GM18868 (cell line): ENCODE data around the gene KIRREL3.

ENCODE experiments used
- ATAC-seq: cut with Tn5 transposase; IDR thresholded peaks from one replicate; pipeline ENCODE4 v1.9.1; 2021; ENCODE audit warnings: mild to moderate bottlenecking, moderate library complexity; ENCODE audit not compliant: unreplicated experiment

KIRREL3 gene

DNA sequence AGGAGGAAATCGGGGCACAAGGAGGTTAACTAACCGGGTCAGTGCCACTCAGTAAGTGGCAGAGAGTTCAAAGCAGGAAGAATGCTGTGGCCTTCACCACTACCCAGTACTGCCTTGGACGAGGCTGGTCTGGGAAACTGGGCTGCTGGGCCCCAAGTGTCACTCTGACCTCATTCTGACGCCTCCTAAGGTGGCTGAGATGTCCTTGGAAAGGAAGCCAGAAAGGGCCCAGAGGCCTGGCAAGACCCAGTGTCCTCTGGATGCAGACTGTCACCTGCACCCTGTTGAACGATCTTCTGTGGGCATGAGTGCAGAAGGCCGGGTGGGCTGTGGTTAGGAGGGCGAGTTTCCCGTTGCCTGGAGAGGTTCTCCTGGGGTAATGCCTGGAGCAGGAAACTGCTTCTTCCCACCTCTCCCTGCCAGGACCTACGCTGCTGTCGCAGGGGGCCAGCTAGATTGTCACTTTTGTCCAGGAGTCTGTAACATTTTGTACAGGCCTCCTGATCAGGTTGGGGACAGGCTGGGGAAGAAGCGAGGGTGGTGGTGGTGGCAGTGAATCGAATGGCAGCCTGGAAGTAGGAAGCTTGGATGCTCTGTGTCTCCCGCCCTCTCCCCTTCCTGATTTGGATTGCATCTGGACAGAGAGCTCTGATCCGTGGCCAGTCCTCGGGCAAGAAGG is 540.0 kb downstream of the KIRREL3 start:
- ATAC-seq = no peak

DNA sequence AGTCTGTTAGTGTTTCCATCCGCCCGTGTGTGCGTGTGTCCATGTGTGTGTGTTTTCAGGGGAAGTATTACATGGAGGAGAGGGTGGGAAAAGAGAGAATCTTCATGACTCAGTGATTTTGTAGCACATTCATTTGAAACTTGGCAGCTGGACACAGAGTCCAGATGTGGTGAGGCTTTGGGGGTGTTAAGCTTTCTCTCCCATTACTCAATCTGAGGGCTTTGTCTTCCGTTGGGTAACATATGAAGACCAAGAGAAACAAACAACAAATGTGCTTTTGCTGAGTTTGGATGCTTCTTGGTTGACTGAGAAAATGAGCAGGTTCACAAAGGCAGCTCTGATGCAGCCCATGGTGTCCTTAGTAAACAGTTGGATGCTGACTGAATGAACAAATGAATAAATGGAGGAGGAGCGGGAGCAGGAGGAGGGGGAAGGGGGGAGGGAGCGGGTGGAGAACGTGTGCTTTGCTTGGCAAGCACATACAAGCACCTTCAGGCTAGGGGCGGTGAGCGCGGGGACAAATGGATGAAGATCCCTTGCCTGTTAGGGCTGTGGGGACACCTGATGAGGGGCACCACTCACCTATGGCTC is 540.8 kb downstream of the KIRREL3 start:
- ATAC-seq = no peak

DNA sequence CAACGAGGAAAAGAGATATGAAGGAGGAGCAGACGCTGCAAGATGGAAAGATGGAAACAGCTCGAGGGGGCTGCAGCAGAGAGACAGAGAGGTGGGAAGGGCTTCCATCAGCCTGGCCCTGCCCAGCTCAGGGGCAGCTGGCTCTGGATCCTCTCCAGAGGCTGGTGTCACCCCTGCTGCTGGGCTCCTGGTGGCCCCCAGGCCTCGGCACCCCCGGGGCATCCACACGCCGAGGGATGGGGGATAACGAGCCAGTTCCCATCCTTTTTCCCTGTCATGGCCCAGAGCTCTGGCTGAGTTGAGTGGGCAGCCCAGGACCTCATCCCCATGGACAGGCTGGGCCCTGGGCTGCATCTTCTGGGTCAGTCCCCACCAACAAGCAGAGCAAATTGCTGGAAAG is 542.8 kb downstream of the KIRREL3 start:
- no peak for ATAC-seq

DNA sequence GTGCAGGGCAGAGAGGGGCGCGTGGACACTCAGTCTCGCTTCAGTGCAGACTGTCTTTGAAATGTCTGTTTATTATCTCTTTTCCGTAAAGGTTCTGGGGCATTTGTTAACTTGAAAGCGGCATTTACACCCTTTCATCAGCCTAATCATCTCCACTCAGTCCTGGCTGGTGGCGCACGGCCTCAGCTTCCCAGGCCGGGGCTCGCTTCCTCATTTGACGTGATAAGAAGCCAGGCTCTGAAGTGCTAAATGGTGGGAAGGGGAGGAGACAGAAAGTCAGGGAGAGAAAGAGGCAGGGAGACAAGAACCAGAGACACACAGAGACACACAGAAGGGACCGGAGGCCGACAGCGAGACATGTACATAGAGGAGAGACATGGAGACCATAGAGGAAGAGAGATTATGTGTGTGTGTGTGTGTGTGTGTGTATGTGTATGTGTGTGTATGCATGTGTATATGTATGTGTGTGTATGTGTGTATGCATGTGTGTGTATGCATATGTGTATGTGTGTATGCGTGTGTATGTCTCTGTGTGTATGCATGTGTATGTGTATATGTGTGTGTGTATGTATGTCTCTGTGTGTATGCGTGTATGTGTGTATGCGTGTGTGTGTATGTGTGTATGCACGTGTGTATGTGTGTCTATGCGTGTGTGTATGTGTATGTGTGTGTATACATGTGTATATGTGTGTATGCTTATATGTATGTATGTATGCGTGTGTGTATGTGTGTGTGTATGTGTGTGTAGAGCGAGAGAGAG is 543.6 kb downstream of the KIRREL3 start:
- no peak for ATAC-seq

DNA sequence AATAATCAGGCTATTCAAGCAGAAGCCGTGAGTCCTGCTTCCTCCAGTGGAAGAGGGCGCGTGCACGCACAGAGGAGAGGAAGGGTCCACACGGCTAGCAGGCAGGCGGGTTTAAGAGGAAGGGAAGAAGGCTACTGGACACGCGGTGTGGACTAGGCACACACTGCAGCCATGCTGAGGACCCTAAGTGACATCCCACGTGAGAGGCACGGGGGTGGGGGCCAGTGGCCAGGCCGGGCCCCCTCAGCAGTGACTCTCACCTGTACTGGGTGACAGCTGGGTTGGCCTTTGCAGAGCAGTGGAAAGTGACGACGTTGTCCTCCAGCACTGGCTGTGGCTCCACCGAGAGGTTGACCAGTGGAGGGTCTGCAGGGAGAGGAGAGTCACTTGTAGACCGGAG is 544.5 kb downstream of the KIRREL3 start:
- no peak for ATAC-seq

DNA sequence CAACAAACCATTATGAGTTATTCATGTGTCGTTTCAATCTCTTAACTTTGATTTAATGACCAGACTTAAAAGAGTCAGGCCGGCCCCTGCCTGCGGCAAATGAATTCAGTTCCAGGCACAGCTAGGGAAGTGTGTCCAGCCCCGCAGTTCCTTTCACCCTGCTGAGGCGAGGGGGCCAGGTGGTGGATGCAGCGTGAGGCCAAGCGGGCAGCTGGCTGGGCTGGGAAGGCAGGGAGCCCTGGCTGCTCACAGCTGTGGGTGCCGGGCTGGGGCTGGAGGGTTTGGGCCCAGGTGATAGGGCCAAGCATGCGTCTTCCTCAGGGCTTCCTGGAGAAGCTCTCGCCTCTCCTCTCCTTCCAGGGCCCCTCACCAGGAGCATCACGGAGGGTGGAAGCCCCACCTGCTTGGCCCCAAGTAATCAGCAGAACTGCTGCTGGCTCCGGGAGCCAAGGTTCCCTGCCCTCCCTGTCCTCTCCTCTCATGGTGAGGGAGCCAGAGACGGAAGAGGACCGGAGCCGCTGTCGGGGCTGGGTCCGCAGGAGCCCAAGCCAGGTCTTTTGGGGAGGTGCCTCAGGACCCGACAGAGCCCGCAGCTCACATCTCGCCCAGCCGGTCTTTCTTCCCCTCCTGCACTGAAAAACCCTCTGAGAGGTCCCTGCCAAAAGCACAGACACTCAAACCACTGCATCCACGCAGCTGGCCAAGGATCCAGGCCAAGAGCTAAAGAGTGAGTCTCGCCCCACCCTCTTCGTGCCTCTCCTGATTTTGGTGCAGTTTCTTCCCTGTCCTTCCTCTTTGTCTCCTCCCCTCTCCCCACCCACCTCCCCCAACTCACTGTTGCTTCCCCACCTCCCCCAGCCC is 548.1 kb downstream of the KIRREL3 start:
- ATAC-seq = no peak

DNA sequence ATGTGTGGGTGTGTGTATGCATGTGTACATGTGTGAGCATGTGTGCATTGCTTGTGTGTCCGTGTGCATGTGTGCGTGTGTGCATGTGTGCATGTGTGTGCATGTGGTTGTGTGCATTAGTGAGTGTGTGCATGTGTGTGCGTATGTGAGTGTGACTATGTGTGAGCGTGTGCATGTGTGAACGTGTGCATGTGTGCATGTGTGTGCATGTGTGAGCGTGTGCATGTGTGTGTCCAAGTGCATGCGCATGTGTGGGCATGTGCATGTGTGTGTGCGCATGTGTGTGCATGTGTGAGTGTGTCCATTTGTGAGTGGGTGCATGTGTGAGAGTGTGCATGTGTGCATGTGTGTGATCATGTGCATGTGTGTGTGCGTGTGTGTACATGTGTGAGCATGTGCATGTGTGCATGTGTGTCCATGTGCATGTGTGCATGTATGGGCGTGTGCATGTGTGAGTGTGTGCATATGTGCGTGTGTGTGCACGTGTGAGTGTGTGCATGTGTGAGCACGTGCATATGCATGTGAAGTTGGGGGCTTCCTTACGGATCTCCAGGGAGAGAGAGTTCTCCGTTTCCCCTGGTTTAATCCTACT is 549.3 kb downstream of the KIRREL3 start:
- no peak for ATAC-seq

DNA sequence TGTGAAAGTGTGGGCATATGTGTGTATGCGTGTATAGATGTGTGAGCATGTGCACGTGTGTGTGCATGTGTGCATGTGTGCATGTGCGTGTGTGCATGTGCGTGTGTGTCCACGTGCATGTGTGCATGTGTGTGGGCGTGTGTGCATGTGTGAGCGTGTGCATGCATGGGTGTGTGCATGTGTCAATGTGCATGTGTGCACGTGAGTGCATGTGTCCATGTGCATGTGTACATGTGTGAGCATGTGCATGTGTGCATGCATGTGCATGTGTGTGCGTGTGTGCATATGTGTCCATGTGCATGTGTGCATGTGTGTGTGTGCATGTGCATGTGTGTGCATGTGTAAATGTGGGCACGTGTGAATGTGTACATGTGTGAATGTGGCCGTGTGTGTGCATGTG is 549.8 kb downstream of the KIRREL3 start:
- ATAC-seq = no peak

DNA sequence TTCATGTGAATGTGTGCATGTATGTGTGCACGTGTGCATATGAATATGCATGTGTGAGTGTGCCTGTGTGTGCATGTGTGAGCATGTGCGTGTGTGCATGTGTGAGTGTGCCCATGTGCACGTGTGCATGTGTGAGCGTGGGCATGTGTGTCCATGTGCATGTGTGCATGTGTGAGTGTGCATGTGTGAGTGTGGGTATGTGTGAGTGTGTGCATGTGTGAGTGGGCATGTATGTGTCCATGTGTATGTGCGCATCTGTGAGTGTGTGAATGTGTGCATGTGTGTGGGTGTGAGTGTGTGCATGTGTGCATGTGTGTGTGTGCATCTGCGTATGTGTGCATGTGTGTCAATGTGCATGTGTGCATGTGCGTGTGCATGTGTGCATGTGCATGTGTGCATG is 550.4 kb downstream of the KIRREL3 start:
- no peak for ATAC-seq

DNA sequence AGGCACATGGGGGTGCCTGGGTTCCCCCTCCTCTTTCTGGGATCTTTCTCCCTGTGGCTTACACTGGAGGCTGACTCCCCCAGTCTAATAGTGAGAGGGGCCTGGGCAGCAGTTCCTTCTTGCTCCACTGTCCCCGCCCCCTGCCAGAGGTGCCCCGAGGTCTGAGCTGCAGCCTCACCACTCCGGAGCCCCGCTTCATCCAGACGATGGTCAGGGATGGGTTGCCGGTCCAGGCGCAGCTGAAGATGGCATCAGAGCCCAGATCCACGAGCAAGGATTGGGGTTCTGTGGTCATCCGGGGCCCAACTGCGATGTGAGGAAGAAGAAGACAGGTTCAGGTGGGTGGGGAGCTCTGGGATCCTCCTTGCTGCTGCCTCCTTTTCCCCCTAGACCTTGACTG is 554.0 kb downstream of the KIRREL3 start:
- ATAC-seq = no peak

DNA sequence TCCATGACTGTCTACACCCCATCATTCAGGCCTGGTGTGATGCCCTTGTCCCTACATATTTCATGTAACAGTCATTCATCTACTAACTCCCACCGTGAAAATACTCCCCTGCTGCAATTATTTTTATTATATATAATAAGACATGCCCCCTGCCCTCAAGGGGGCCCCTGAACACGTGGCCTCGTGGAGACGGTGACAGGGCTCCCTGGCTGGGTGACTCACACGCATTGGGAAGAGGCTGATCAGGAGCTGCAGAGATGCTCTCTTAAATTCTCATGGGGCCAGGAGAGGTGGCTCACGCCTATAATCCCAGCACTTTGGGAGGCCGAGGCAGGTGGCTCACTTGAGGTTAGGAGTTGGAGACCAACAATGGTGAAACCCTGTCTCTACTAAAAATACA is 556.5 kb downstream of the KIRREL3 start:
- no peak for ATAC-seq

DNA sequence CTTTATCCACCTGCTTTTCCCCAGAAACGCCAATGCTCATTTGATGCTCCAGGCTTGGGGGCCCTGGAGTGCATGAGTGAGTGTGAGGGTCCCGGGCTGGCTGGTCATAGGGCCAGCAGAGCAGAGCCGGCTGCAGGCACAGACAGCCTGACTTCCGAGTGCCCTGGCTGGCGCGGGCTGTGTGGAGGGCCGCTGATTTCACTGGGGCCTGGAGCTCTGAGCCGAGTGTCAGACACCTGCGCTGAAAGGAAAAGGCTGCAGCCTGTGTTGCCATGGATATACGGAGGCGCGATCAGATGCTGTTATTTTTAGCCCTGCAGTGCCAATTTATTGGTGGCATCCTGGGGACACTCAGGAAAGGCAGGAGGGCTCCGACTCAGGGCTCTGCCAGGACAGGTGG is 557.5 kb downstream of the KIRREL3 start:
- ATAC-seq = no peak

DNA sequence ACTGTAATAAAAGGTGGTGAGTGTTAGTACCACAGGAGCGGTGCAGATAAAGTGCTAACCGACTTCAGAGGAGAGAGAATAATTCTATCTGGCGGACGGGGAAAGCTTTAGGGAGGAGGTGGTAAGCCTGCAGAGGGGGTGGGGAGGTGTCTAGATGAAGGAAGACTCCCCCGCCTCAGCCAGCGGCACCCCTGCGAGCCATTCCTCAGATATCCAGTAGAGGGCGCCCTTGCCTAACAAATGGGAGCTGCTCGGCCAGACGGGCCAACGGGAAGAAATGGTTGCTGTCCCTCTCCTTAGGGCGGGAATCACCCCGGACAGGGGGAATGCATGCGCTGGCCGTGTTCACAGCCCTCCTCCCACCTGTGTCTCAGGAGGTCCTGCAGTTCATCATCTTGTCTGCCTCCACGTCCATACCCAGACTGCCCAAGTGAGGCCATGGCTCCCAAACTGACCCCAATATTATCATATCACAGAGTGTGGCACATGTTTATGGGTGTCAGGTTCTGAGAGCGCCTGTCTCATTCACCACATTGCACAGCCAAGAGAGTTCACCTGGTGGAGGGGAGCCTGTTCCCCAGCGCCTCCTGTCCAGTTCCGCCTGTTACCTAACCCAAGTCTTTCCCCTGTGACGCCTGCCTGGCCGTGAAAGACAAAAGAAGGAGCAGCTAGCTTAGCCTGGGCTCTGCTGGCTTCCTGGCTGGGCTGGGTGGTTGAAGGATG is 559.6 kb downstream of the KIRREL3 start:
- peak; percentile 77 for ATAC-seq

DNA sequence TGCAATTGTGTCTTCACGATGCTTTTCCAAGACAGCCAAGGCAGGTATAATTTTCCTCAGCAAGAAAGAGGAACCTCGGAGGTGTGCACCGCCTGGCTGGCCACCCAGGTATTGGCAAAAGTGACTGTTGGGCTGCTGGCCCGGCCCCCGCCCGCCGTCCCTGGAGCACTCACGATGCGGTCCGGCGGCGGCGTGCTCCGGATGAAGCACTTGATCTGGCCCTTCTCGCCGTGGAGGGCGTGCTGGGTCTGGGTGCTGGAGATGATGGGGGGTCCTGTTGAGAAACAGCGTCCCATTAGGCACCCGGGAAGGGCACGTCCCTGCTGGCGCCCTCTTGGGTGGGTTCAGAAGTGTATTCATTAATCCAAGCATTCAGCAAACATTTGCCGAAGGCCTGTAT is 560.3 kb downstream of the KIRREL3 start:
- no peak for ATAC-seq

DNA sequence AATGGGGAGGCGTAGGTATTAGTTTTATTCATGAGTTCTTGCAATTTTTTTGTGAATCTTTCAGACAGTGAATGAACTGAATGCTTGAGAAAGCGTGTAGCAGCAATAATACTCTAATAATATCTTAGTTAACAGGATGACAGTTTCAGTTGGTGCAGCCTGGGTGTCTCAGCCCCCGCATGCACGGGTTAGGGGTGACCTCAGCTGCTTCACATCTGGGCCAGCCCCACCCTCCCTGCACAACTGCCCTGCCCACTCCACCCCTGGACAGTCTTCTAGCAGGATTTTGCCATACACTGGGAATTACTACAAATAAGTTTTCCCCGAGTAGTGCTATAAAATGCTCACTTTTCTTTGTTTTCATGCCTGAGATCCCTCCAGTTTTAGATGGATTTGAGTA is 561.9 kb downstream of the KIRREL3 start:
- no peak for ATAC-seq

DNA sequence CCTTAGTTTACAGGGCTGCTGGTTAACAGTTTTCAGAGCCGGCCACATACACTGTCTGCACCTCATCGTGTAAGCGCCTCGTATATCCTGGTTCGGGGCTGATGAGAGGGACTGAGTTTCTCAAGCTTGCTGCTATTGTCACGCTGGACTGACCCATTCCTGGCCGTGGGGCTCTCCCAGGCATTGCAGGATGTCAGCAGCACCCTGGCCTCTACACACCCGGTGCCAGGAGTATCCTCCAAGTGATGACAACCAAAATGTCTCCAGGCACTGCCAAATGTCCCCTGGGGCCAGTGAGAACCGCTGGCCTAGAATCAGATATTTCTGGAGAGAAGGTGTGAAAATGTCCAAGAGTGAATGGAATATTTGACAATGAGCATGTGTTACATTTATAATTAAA is 562.3 kb downstream of the KIRREL3 start:
- ATAC-seq = no peak

DNA sequence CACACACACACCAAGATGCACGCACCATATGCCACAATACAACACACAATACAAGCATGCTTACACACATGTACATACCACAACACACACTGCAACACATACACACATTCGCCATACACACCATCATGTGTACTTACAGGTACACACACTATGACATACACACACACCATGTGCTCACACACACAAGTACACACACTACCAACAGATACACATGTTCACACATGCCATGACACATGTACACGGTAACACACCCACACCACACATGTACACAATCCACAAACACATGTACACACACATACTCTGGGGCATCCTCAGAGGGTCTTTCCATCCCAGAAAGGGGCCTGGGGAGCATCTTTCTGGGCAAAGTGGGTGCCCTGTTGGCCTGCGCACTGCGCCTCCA is 562.8 kb downstream of the KIRREL3 start:
- no peak for ATAC-seq

DNA sequence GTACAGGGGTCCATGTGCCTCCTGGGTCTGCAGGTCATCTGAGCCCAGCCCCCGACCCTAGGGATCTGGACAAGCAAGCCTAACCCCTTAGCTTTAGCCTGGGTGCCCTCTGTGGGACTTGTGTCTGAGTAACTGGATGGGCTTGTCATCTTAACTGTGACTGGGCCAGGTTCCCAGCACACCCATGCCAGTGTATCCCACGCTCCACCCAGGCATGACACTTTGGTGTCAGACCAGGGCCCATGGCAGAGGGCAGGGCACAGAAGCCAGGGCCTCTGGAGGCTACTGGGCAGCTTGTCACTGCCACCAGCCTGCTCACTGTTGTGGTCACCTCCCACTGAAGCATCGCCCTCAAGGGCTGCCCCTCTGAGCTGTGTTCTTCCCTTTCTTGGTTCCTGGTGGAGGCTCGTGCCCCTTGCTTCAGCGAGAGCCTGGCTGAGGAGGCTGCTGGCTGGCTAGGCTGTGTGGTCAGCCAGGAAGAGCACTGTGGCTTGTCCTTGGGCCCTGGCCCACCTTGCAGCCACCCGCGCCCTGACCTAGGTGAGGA is 564.3 kb downstream of the KIRREL3 start:
- no peak for ATAC-seq

DNA sequence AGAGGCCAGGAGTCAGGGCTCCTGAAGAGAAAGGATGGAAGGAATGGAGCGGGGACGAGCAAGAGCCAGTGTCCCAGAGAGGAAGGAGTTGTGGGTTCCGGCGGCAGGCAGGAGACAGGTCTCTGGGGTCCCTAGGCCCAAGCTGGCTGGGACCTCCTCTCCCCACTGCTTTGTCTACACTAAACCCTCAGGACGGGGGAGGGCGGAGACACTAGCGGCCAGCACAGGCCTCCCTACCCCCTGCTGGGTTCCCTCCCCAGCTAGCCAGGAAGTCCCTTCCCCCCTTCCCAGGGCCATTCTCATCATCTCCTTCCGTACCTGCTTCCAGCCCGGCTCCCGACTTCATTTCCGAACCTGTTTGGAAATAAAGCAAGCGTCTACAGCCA is 565.6 kb downstream of the KIRREL3 start:
- ATAC-seq = no peak
